HepG2 (cell line): ENCODE measurements around the gene SUOX. TPM values are rescaled to one million over a fixed set of nuclear protein-coding genes. Genes with fewer than 3 reads are reported as not detected.

Source experiments
- ARID2 ChIP-seq: sonication (generic); formaldehyde crosslinking; IDR thresholded peaks from 2 replicates; pipeline ENCODE4 v1.8.1; 2022; ENCODE audit warnings: mild to moderate bottlenecking, missing genetic modification reagents, borderline replicate concordance
- ESRRA ChIP-seq: sonication (generic); formaldehyde crosslinking; IDR thresholded peaks from 2 replicates; pipeline ENCODE4 v1.5.1; 2020; ENCODE audit warnings: mild to moderate bottlenecking, low read depth, missing genetic modification reagents
- GATA4 ChIP-seq: sonication (generic); IDR thresholded peaks from 2 replicates; pipeline ENCODE4 v1.6.1; 2016; ENCODE audit warnings: antibody characterized with exemption, low read depth, borderline replicate concordance
- PAXIP1 ChIP-seq: sonication (generic); formaldehyde crosslinking; conservative IDR thresholded peaks from 2 replicates; pipeline ENCODE4 v1.4.0; 2020; ENCODE audit warnings: mild to moderate bottlenecking, missing genetic modification reagents, moderate library complexity
- RBM22 ChIP-seq: fragments of 200-400 bp; formaldehyde crosslinking; optimal IDR thresholded peaks from 2 replicates; pipeline ENCODE3; 2017; ENCODE audit warnings: mild to moderate bottlenecking, low read length, moderate library complexity
- STAT6 ChIP-seq: sonication (generic); formaldehyde crosslinking; IDR thresholded peaks from 2 replicates; pipeline ENCODE4 v1.4.0; 2020; ENCODE audit warnings: missing genetic modification reagents, mild to moderate bottlenecking, borderline replicate concordance
- TOPORS ChIP-seq: sonication (generic); formaldehyde crosslinking; IDR thresholded peaks from 2 replicates; pipeline ENCODE4 v1.8.0; 2023; ENCODE audit warnings: mild to moderate bottlenecking, missing genetic modification reagents
- ZBTB10 ChIP-seq: sonication (generic); formaldehyde crosslinking; IDR thresholded peaks from 2 replicates; pipeline ENCODE4 v1.4.0; 2020; ENCODE audit warnings: missing genetic modification reagents, borderline replicate concordance
- ZBTB7A ChIP-seq: sonication (generic); formaldehyde crosslinking; IDR thresholded peaks from 2 replicates; pipeline ENCODE4 v1.8.0; 2022; ENCODE audit warnings: mild to moderate bottlenecking, missing genetic modification reagents
- ZKSCAN1 ChIP-seq: fragments of 150-350 bp; IDR thresholded peaks from 2 replicates; pipeline ENCODE4 v1.6.1; 2014; ENCODE audit warnings: low read length
- ZNF564 ChIP-seq: sonication (generic); formaldehyde crosslinking; IDR thresholded peaks from 2 replicates; pipeline ENCODE4 v1.8.1; 2023; ENCODE audit warnings: mild to moderate bottlenecking, missing genetic modification reagents
- ZNF749 ChIP-seq: sonication (generic); formaldehyde crosslinking; IDR thresholded peaks from 2 replicates; pipeline ENCODE4 v1.8.0; 2022; ENCODE audit warnings: mild to moderate bottlenecking, missing genetic modification reagents, moderate library complexity, borderline replicate concordance
- ZUFSP ChIP-seq: sonication (generic); formaldehyde crosslinking; IDR thresholded peaks from 2 replicates; pipeline ENCODE4 v1.9.0; 2021; ENCODE audit warnings: missing genetic modification reagents, mild to moderate bottlenecking, borderline replicate concordance
- polyA plus RNA-seq, 8 experiments: library from polyadenylated mRNA; depleted of rRNA in 3 of 8; stranded (reverse) in 7 of 8; unstranded in 1 of 8; fragments of >200 nt; fragmentation: Illumina TruSeq in 4 of 8; extraction: Trizol in 4 of 8; gene quantifications; 2 replicates each; pipeline versions ENCODE4 v1.2.1 to v1.2.3, GENCODE V29; 2011 to 2016; ENCODE audit warnings: low read depth in 4 of 8, missing spikeins in 1 of 8, mixed read lengths in 1 of 8; ENCODE audit not compliant: insufficient read depth in 1 of 8
- total RNA-seq, 5 experiments: library from RNA; depleted of rRNA; stranded (reverse); fragments of >200 nt; fragmentation: Illumina TruSeq; extraction: Trizol; gene quantifications; 2 replicates each; pipeline ENCODE4 v1.2.3, GENCODE V29; 2016; ENCODE audit warnings: low read depth in 1 of 5

Gene SUOX
- total and polyA plus RNA-seq, 2 of the 13 experiments (the other 11 are each of a cell fraction or from before 2014, with no cell fraction given): 23.9 to 25.9 TPM

GRCh38 chr12:55966408-55967281, 30.4 kb upstream of the SUOX start, which contains the start of gene CDK2 (continued):
- TF ChIP-seq ZBTB10 (CRISPR knock-in tag) (no peak), ARID2 (CRISPR knock-in tag) (no peak; the same call in 1 of the 2 replicates), ZNF749 (CRISPR knock-in tag) (no peak), ZBTB7A (0 out of 2 replicates have a peak, but pooled peaks have one; percentile 51), TOPORS (CRISPR knock-in tag) (no peak), ZKSCAN1 (no peak), GATA4 (no peak), STAT6 (no peak), ESRRA (CRISPR knock-in tag) (no peak), PAXIP1 (CRISPR knock-in tag) (peak; percentile 45; the same call in 1 of the 2 replicates), ZUFSP (CRISPR knock-in tag) (no peak), ZNF564 (no peak), RBM22 (no peak)
